Activated T-cell treated with anti-CD3 and anti-CD28 coated beads for 48 hours (primary cell): Measurements from ENCODE around the gene DOP1A.

ENCODE experiments used
- DNase-seq: peaks from one replicate; pipeline ENCODE4 v3.0.0-alpha.2; 2020; ENCODE audit warnings: low read depth

The DOP1A gene

GRCh38 chr6:83071707-83072106, 4.2 kb downstream of the DOP1A start:
- no peak for DNase-seq

GRCh38 chr6:83072726-83073125, 5.3 kb downstream of the DOP1A start:
- DNase-seq: no peak

GRCh38 chr6:83073615-83074014, 6.1 kb downstream of the DOP1A start:
- DNase-seq: no peak

- DNase-seq: no peak
Observed at GRCh38 chr6:83083476-83083875, 16.0 kb downstream of the DOP1A start.

- DNase-seq: no peak
Observed at GRCh38 chr6:83086751-83087150, 19.3 kb downstream of the DOP1A start.

GRCh38 chr6:83092756-83093399, 25.4 kb downstream of the DOP1A start:
- DNase-seq: no peak

- no peak for DNase-seq
Observed at GRCh38 chr6:83096791-83097190, 29.3 kb downstream of the DOP1A start.

GRCh38 chr6:83097204-83097603, 29.7 kb downstream of the DOP1A start:
- DNase-seq: no peak

GRCh38 chr6:83097675-83098074, 30.2 kb downstream of the DOP1A start:
- DNase-seq: no peak

- no peak for DNase-seq
Observed at GRCh38 chr6:83098589-83098988, 31.1 kb downstream of the DOP1A start.

- no peak for DNase-seq
Observed at GRCh38 chr6:83108378-83108777, 40.9 kb downstream of the DOP1A start.

- DNase-seq: no peak
Observed at GRCh38 chr6:83113258-83113657, 45.8 kb downstream of the DOP1A start.

- DNase-seq: no peak
Observed at GRCh38 chr6:83114164-83114563, 46.7 kb downstream of the DOP1A start.

- DNase-seq: no peak
Observed at GRCh38 chr6:83117802-83118201, 50.3 kb downstream of the DOP1A start.

- DNase-seq: no peak
Observed at GRCh38 chr6:83119742-83120300, 52.4 kb downstream of the DOP1A start.

- DNase-seq: no peak
Observed at GRCh38 chr6:83124553-83124952, 57.1 kb downstream of the DOP1A start.

GRCh38 chr6:83125425-83125824, 58.0 kb downstream of the DOP1A start:
- no peak for DNase-seq

- DNase-seq: no peak
Observed at GRCh38 chr6:83126223-83126622, 58.8 kb downstream of the DOP1A start.

- DNase-seq: no peak
Observed at GRCh38 chr6:83126807-83127206, 59.3 kb downstream of the DOP1A start.

GRCh38 chr6:83127258-83127657, 59.8 kb downstream of the DOP1A start:
- DNase-seq: no peak

- DNase-seq: no peak
Observed at GRCh38 chr6:83127976-83128375, 60.5 kb downstream of the DOP1A start.

- DNase-seq: no peak
Observed at GRCh38 chr6:83132121-83132520, 64.7 kb downstream of the DOP1A start.

GRCh38 chr6:83138118-83138722, 70.7 kb downstream of the DOP1A start:
- no peak for DNase-seq

- DNase-seq: no peak
Observed at GRCh38 chr6:83138758-83139157, 71.3 kb downstream of the DOP1A start.
